LNCaP clone FGC (cell line): ENCODE results near the gene MB21D2.

Experiments used
- DNase-seq: peaks from one replicate; pipeline ENCODE4 v3.0.0-alpha.2; 2011; ENCODE audit warnings: low read depth
- H3K4me3 ChIP-seq: 2 replicates; pipeline ENCODE4 v1.5.1; 2011; ENCODE audit warnings: mild to moderate bottlenecking, low read depth, low read length, control low read depth
- CTCF ChIP-seq: IDR thresholded peaks from 2 replicates; pipeline ENCODE4 v1.5.1; 2012; ENCODE audit warnings: mild to moderate bottlenecking; ENCODE audit not compliant: control insufficient read depth, insufficient read depth; ENCODE audit errors: extremely low read depth

MB21D2 gene

GRCh38 chr3:192923731-192924130 lies 6.1 kb upstream of the MB21D2 start:
- no peak for TF ChIP-seq CTCF
- H3K4me3 ChIP-seq = no peak overlapping the region
- DNase-seq = no peak

DNA sequence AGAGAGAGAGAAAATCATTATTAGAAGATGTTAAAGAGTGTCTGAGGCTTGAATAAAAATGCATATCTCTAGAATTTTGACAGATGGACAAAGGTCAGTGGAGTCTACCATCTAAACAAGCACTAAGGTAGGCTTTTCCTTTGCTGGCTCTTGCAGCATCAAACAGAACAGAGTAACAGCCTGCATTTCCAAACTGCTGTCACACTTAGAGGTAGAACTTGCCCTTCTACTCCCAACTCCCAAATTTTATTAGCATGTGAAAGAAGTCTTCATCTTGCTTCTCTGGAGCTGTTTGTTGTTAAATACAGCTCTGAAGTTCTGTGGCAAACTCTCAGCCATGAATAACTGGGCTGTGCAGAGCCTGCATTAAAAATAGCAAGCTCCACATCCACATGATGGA lies 4.1 kb upstream of the MB21D2 start:
- TF ChIP-seq CTCF = no peak
- DNase-seq = no peak
- H3K4me3 ChIP-seq = no peak overlapping the region

- no peak for TF ChIP-seq CTCF
- DNase-seq = no peak
Measured at GRCh38 chr3:192920411-192920810, 2.8 kb upstream of the MB21D2 start.

GRCh38 chr3:192919901-192920300 lies 2.2 kb upstream of the MB21D2 start:
- DNase-seq = no peak
- no peak for TF ChIP-seq CTCF
- no peak overlapping the region for H3K4me3 ChIP-seq

More at GRCh38 chr3:192920411-192920810, 2.8 kb upstream of the MB21D2 start:
- no peak overlapping the region for H3K4me3 ChIP-seq

- peak overlapping the region; percentile 48 for H3K4me3 ChIP-seq
- DNase-seq = no peak
- TF ChIP-seq CTCF = no peak
Measured at GRCh38 chr3:192918275-192918588, 576 bp upstream of the MB21D2 start.

- peak overlapping the region; percentile 37 for H3K4me3 ChIP-seq
- DNase-seq = no peak
- no peak for TF ChIP-seq CTCF
Measured at GRCh38 chr3:192917028-192917403, 640 bp downstream of the MB21D2 start.

DNA sequence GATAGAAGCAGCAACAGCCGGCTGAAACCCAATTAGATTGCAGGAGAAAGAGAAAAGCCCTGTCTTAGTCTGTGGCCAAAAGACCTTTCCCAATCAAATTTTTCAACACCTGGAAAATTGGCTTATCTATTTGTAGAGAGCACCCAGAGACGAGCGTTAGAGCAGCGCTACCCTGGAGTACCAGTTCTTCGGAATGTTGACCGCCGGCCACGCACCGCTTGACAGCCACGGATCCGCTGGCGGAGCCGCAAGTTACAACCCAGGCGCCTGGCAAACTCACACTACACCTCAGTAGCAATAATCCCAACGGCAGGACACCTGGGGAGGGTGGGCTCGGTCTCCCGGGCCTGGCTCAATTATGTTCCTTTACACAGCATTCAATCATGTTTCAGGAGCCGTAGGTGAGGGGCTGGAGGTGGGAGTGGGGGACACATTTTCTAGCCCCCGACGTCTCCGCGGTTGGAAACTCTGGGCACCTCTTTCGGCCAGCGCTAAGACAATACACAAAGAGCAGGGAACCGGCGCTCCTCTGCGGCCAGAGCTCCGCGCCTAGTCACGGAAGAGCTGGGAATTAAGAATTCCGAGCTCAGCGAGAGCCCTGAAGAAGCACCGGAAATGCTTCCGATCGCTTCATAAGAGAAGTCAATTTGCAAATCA lies 1.2 kb downstream of the MB21D2 start:
- DNase-seq = no peak
- no peak for TF ChIP-seq CTCF
- H3K4me3 ChIP-seq = no peak overlapping the region; the same call in 1 of the 2 replicates
